ENCODE data around the gene C10orf143. TPM values are rescaled to one million over a fixed set of nuclear protein-coding genes. Genes with fewer than 3 reads are reported as not detected.

C10orf143 gene
- total RNA-seq, 6 experiments from 2014 or later: 0.68 to 2.9 (median 1.6) TPM

- peaks cover 0 to 14% (median 6%) of the 10 kb centered on the region in 4 donors for H3K4me1 ChIP-seq
- H3K27ac ChIP-seq: no peak overlapping the region
- no peaks in the 10 kb centered on the region for H3K9me3 ChIP-seq
- 56% methylated on average over 1 of the region's 1 CpG for WGBS (ENCODE audit: insufficient coverage, low coverage, low lambda C conversion rate, missing lambda C conversion rate)
- H3K4me3 ChIP-seq: no peak overlapping the region
- intact Hi-C loops (cut with DNase I): no loop called here
- peaks cover 0 to 9% (median 2%) of the 10 kb centered on the region in 4 donors for H3K36me3 ChIP-seq
- DNase-seq (no peak), ATAC-seq (no peak)
- no peaks in the 10 kb centered on the region for H3K27me3 ChIP-seq
- TF ChIP-seq POLR2A (IDR thresholded peaks at IDR 0.05) (no peak), CTCF (IDR thresholded peaks at IDR 0.05) (no peak)
Observed at GRCh38 chr10:130141460-130141859, 30.8 kb upstream of the C10orf143 start.

DNA sequence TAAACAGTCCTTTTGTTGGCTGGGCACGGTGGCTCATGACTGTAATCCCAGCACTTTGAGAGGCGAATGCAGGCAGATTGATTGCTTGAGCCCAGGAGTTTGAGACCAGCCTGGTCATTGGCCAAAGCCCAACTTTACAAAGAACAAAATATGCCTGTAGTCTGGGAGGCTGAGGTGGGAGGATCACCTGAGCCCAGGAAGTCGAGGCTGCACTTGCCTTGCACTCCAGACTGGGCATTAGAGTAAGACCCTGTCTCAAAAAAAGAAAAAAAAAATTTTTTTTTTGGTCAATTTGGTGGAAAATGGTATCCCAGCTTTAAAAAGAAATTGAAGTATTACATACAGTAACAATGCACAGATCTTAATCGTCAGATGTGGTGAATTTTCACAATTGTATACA, 30.4 kb upstream of the C10orf143 start:
- WGBS (ENCODE audit: insufficient coverage, low coverage, low lambda C conversion rate, missing lambda C conversion rate): 86% methylated on average over 3 of the region's 4 CpGs
- H3K4me1 ChIP-seq: peaks cover 0 to 14% (median 6%) of the 10 kb centered on the region in 4 donors
- no peaks in the 10 kb centered on the region for H3K27me3 ChIP-seq
- H3K27ac ChIP-seq: no peak overlapping the region
- H3K9me3 ChIP-seq: no peaks in the 10 kb centered on the region
- ATAC-seq (no peak), DNase-seq (no peak)
- H3K36me3 ChIP-seq: peaks cover 0 to 5% (median 2%) of the 10 kb centered on the region in 4 donors
- H3K4me3 ChIP-seq: no peak overlapping the region
- intact Hi-C loops (cut with DNase I): no loop called here
- TF ChIP-seq CTCF (IDR thresholded peaks at IDR 0.05) (no peak), POLR2A (IDR thresholded peaks at IDR 0.05) (no peak)

- no peaks in the 10 kb centered on the region for H3K36me3 ChIP-seq
- intact Hi-C loops (cut with DNase I): no loop called here
- WGBS (ENCODE audit: insufficient coverage, low coverage, low lambda C conversion rate, missing lambda C conversion rate): 94% methylated on average over 1 of the region's 1 CpG
- ATAC-seq (no peak), DNase-seq (no peak)
- H3K4me3 ChIP-seq: no peak overlapping the region
- TF ChIP-seq POLR2A (IDR thresholded peaks at IDR 0.05) (no peak), CTCF (IDR thresholded peaks at IDR 0.05) (no peak)
- no peaks in the 10 kb centered on the region for H3K27me3 ChIP-seq
- H3K27ac ChIP-seq: no peak overlapping the region
- peaks cover 0 to 14% (median 6%) of the 10 kb centered on the region in 4 donors for H3K4me1 ChIP-seq
- H3K9me3 ChIP-seq: no peaks in the 10 kb centered on the region
Observed at GRCh38 chr10:130140425-130140824, 29.8 kb upstream of the C10orf143 start.

DNA sequence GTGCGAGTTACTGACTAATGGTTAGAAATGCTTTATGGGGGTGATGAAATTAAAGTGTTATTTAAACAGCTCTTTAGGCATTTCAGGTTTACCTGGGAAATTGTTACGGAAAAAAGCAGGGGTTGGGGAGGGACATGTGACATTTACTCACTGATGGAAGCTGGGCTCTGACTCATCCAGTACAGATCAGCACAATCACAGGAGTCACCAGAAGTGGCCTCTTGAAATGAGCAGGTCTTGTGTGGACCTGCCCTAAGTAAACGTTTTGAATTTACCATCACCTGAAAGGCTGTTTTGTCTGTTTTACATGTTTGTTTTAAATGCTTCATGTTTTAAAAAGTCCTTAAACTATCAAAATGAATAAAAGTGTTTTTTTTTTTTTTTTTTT, 27.8 kb upstream of the C10orf143 start:
- Histone ChIP-seq H3K27me3 (no peaks in the 10 kb centered on the region), H3K4me3 (no peak overlapping the region), H3K4me1 (peaks cover 0 to 14% (median 6%) of the 10 kb centered on the region in 4 donors), H3K27ac (no peak overlapping the region), H3K36me3 (no peaks in the 10 kb centered on the region), H3K9me3 (no peaks in the 10 kb centered on the region)
- intact Hi-C loops (cut with DNase I): no loop called here
- ATAC-seq: peak in 1 of 4 donors; percentile 78
- TF ChIP-seq POLR2A (IDR thresholded peaks at IDR 0.05) (no peak), CTCF (IDR thresholded peaks at IDR 0.05) (no peak)
- no peak for DNase-seq
- 28% methylated on average over 3 of the region's 3 CpGs for WGBS (ENCODE audit: insufficient coverage, low coverage, low lambda C conversion rate, missing lambda C conversion rate)
